ENCODE results near the gene ANKRD27. TPM values are rescaled to one million over a fixed set of nuclear protein-coding genes. Genes with fewer than 3 reads are reported as not detected.

ANKRD27 gene
- total and polyA plus RNA-seq, 10 of the 15 experiments (the other 5 are each of a cell fraction or from before 2014, with no cell fraction given) = 2.8 to 49.9 (median 28.5) TPM

GRCh38 chr19:32719611-32720059, 44.7 kb upstream of the ANKRD27 start, which contains the start of gene TDRD12:
TDRD12 (plus strand) TSS chr19:32719767; CDS start chr19:32720073, 306 bp downstream.
- CTCF ChIA-PET = no interaction called here
- no peak for ATAC-seq
- H3K27ac ChIP-seq (ENCODE audit: control insufficient read depth, insufficient read depth) = no peak within 1 kb of the TSS
- H3K79me2 ChIP-seq (ENCODE audit: control insufficient read depth, insufficient read depth, low read length) = no peaks in the 10 kb centered on the region
- no peaks in the 10 kb centered on the region for H3K4me1 ChIP-seq (ENCODE audit: control insufficient read depth, insufficient read depth, low read length)
- no TSS peak for BruUV-seq (replicated peaks)
- WGBS (ENCODE audit: insufficient coverage, insufficient replicate concordance, low lambda C conversion rate, missing lambda C conversion rate) = 94% methylated on average over 29 of the region's 44 CpGs
- intact Hi-C loops (cut with micrococcal nuclease; ENCODE audit: unreplicated experiment) (no loop called here), in situ Hi-C loops (cut with MboI) (no loop called here)
- H2AFZ ChIP-seq (ENCODE audit: control insufficient read depth, low read depth, low read length) = no peak within 1 kb of the TSS
- RAD21 ChIA-PET (ENCODE audit: unreplicated experiment) = no interaction called here
- no peaks in the 10 kb centered on the region for H3K27me3 ChIP-seq (replicated peaks in 1 of 2; ENCODE audit: control insufficient read depth in 2 of 2, insufficient read depth in 2 of 2, low read length in 1 of 2)
- no peak within 1 kb of the TSS for H3K9ac ChIP-seq (ENCODE audit: control insufficient read depth, insufficient read depth, low read length)
- POLR2A ChIA-PET = no interaction called here
- H3K4me3 ChIP-seq = no peak within 1 kb of the TSS
- SMC1A ChIA-PET (ENCODE audit: uncharacterized antibody, unreplicated experiment) = no interaction called here
- no peaks in the 10 kb centered on the region for H3K36me3 ChIP-seq (ENCODE audit: control insufficient read depth in 2 of 2, insufficient read depth in 2 of 2, low read length in 1 of 2)
- TF ChIP-seq MYC (IDR thresholded peaks at IDR 0.05; ENCODE audit: insufficient read depth, insufficient read length, insufficient replicate concordance, low read length, severe bottlenecking) = no peak
- TF ChIP-seq SREBF2 (IDR thresholded peaks at IDR 0.05; ENCODE audit: low read length) = no peak
- TF ChIP-seq CHD1 (IDR thresholded peaks at IDR 0.05; ENCODE audit: low read depth, low read length) = no peak
- TF ChIP-seq HSF1 (IDR thresholded peaks at IDR 0.05; ENCODE audit: low read depth, low read length) = no peak
- no peak for TF ChIP-seq MTA2 (IDR thresholded peaks at IDR 0.05; ENCODE audit: low read depth)
- no peak for TF ChIP-seq SKIL (IDR thresholded peaks at IDR 0.05; ENCODE audit: low read depth, poor library complexity, severe bottlenecking)
- no peak for TF ChIP-seq CEBPB (IDR thresholded peaks at IDR 0.05; ENCODE audit: borderline replicate concordance in 1 of 2, low read depth in 2 of 2, low read length in 2 of 2)
- TF ChIP-seq SRF (IDR thresholded peaks at IDR 0.05; ENCODE audit: low read depth in 2 of 2, low read length in 2 of 2) = no peak
- H4K20me1 ChIP-seq (ENCODE audit: control insufficient read depth, insufficient read depth) = no peaks in the 10 kb centered on the region
- no peaks in the 10 kb centered on the region for H3K9me3 ChIP-seq (replicated peaks; ENCODE audit: control insufficient read depth, insufficient read depth, low read length)
- no peak within 1 kb of the TSS for H3K4me2 ChIP-seq (ENCODE audit: control insufficient read depth, insufficient read depth)
- no peak for DNase-seq (ENCODE audit: low read depth, low spot score)
- no peak for FAIRE-seq

All from GM12878 (cell line).